Amygdala (tissue), 56 donors: ENCODE results near the gene GSG1L.
A peak's percentile ranks its signal among the peaks of the same experiment; 100 is the strongest.

Experiments used
- DNase-seq, 56 donors: peaks; one replicate each; lab custom pipeline; 2025; lab: John Stamatoyannopoulos, UW

GSG1L gene

DNA sequence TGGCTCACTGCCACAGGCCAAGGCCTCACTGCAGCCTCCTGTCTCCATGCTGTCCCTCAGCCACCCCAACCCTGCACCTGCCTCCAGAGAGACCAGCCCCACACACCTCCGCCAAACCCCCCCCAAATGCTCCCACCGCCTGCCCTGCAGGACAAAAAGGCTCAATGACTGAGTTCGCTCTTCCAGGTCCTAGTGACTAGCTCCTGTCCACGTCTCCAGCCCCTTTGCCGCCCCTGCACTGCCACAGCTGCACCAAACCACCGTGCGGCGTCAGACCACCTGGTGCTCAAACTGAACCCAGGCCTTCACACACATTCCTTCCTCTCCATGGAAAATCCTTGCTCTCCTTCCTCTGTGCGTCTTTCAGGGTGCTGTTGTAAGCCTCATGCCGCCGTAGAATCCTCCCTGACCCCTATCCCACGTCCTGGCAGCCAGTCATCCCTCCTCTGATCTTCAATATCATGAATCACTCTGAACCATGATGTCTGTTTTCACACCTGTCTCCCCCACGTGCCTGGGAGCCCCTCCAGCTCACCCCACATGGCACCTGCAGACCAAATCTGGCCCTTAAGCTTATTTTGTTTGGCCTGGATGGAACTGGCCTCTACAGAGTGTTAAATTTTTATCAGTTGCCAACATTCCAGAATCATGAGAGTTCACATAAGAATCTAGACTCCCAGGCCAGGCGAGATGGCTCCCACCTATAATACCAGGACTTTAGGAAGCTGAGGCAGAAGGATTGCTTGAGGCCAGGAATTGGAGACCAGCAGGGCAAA, 4.3 kb upstream of the GSG1L start:
- DNase-seq = no peak

DNA sequence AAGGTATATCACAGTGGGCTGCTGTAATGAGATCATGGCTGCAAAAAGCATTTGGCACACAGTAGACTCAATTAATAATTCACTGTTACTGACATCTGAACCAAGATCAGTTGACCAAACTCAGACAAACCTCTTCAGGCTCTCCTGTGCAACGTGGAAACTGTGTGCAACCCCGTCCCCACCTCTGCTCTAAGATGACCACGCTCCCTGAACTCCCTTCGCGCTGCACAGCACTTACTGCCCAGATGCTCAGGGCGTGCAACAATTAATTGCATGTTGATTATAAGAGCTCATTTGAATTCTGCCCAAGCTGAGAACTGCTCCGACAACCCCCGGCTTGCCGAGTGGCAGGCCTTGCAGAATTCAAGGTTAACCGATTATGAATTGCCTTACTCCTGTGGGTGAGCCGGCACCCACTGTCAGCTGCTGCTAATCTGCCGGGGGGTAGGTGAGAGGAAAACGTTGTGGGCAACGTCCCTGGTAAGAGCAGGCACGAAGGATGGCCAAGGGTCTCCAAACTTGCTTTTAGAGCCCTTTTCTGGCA, 1.3 kb upstream of the GSG1L start:
- no peak for DNase-seq

DNA sequence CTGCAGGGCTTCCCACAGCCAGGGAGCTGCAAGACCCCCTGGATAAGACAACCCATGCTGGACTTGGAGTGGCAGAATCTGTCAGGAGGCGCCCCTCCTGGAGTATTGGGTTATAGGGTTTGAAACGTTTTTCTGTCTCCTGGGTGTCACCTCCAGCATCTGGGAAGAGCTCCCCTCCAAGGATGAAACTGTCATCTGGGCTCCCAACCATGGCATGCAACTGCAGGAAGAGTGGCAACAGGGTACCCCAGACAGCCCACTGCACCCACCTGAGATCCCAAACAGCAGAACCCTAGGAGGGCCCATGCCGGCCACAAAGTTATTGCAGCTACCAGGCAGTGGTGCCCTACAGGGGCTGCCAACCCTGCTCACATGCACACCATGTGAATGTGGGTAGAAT, 636 bp upstream of the GSG1L start:
- DNase-seq = no peak

DNA sequence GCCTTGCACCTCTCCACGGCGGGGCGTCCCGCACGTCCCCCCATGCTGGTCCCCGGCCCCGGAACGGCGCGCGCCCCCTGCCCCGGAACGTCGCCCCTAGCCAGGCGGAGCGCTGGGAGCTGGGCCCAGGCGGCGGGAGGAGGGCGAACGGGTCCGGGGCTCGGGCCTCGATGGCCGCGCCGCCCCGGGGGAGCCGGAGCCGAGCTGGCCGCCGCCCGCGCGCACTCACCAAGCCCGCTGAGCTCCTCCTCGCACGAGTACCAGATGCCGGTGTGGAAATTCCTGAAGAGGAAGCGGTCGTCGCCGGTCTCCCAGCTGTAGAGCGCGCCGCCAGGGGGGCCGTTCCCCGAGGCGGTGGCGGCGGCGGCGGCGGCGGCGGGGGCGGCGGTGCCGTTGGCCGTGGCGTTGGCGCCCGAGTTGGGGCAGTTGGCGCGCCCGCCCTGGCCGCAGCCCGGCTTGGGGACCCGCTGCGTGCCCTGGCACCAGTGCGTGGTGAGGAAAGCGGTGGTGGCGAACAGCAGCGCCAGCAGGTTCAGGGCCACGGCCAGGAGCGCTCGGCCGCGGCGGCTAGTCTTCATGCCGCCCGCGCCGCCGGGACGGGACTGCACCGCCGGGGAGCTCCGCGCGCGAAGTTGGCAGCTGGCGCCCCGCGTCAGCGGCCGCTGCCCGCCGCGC, 530 bp downstream of the GSG1L start:
- DNase-seq = no peak

DNA sequence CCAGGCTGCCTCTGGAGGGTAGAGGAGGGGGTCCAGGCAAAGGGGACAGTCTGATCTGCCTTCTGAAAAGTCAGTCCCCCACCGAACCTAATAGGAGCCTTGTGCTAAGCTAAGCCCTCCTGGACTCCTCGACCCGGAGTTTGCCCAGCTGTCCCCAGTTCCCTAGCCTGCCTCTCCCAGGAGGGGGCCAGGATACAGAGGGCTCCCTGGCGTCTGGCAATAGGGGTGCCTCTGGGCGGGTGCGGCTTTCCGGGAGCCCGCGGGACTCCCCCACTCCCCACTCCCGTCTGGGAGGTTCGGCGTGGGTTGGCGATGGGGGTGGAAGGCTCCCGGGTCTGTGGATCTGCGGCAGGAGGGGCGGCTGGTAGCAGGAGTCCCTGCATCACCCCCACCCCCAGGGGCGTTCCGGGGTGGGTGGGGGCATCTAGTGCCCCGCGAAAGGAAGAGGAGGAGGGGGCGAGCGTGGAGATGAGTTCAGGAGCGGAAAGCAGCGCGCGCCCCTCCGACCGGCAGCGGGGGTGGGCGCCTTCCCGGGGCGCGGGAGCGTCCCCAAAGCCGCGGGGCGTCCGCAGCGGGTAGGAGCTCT, 1.2 kb downstream of the GSG1L start:
- no peak for DNase-seq

DNA sequence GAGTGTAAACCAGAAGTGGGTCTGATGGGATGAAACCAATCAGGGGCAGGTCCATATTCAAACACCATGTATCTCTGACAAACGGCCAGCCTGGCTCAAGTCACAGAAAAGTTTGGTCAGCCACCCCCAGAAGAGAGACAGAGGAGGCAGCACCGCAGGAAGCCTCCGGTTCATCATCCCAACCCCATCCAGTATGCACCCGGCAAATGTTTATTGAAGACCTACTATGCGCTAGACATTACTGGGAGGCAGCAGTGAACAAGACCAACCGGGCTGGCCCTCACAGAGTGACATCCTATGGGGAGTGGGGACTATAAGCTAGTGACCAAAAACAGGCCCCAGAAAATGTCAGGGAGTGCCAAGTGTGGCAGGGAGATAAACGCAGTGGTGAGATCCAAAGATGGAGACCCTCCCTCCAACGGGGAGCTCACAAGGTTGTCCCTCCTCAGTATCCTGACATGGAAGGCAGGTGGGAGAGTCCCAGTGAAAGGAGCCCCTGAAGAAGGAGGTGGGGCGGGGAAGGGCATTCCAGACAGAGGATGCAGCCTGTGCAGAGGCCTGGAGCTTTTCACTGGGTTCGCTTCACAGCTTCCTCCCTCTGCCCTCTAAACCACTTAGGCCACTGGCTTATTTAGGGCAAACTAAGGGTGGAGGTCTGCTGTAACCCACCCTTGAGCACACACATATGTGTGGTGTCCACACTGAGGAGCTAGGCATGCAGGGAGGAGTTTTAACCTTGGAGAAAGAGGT, 2.0 kb downstream of the GSG1L start:
- DNase-seq = no peak

DNA sequence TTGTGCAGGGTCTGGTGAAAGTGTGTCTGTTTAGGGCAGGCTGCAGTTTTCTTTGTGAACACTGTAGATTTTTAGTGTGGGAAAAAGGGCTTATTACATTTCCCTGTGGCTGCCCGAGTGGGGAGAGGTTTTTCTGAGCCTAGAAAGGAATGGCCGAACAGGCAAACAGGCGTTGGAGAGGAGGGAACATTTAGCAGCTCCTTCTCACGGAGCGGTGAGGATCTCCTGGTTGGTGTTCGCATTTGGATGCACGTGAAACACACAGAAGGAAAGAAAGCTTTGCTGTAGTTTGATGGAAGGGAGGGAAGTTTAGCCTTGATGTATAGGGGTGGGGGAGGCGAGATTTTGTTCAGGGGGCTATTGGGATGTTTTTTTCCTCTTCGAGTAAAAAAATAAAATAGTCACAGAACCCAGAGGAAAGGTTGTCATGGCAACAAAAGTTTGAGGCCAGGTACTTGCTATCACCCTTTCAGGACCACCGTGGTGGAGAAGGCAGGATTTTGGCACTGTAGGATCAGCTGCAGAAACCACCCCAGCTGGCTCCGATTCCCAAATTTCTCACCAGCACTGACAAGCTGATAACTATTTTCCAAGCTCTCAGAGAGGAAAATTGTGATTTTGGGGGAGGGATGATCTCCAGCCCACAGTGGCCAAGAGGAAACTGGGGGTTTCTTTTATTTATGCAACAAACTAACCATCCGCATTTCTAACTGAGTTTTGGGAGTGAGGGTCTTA, 3.5 kb downstream of the GSG1L start:
- DNase-seq = no peak

DNA sequence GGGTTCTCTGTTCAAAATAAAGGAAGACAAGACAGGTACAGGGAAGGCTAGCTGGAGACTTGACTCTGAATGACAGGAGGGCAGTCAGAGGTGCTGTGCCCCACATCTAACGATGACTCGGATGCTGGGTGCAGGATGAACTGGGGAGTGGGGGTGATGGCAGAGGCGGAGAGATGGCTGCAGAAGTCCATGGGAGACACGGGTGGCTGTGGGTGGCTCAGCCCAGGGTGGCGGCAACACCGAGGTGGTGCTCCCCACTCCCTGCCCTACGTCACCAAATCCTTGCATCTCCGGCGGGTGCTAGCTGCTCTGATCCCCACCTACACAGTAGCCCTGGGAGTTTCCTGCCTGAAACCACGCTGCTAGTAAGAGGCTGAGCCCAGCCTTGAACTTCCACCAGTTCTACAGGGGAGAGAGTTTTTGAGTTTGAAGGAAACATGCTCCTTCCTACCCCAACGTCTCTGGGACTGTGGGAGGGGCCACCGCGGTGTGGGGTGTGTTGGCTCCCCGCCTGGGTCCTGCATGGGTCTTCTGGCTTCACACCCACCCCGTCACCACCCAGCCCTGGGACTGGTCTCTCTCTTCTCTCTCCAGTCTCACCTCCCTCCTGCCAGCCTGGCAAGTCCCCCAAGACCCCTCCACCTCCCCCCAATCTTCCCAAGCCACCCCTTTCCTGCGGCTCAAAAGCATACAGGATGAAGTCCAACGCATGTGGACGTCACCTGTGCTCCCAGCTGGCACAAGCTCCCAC, 4.5 kb downstream of the GSG1L start:
- no peak for DNase-seq

DNA sequence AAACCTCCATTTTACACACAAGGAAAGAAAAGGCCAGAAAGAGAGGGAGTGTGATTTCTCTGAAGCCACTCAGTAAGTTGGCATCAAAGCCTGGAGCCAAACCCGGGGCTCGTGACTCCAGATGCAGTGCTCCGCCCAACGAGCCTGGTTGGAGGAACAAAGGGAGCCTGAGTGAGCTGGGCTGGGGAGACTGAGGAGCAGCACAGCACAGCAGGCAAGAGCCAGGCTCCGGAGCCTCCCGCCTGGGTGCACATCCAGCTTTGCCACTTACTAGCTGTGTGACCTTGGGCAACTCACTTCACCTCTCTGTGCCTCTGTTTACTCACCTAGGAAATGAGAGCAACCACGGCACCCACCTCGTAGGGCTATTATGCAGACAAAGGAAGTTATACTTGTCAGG, 5.6 kb downstream of the GSG1L start:
- no peak for DNase-seq

DNA sequence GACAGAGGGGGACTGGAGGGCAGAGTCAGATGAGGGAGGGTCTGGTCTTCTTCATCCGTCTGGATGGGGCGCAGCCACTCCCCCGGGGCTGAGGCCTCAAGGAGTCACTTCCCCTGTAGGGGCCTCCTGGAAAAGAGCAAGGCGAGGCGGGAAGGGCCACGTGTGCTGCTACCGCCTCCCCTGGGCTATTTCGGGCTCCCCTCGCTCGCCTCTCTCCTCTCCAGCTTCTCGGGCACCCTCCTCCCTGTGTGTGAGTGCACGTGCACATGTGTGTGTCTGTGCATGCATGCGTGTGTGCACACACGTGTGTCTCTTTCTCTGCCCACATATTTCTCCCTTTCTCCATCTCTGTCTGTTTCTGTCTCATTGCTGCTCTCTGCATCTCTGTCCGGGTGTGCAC, 10.1 kb downstream of the GSG1L start:
- DNase-seq = no peak

DNA sequence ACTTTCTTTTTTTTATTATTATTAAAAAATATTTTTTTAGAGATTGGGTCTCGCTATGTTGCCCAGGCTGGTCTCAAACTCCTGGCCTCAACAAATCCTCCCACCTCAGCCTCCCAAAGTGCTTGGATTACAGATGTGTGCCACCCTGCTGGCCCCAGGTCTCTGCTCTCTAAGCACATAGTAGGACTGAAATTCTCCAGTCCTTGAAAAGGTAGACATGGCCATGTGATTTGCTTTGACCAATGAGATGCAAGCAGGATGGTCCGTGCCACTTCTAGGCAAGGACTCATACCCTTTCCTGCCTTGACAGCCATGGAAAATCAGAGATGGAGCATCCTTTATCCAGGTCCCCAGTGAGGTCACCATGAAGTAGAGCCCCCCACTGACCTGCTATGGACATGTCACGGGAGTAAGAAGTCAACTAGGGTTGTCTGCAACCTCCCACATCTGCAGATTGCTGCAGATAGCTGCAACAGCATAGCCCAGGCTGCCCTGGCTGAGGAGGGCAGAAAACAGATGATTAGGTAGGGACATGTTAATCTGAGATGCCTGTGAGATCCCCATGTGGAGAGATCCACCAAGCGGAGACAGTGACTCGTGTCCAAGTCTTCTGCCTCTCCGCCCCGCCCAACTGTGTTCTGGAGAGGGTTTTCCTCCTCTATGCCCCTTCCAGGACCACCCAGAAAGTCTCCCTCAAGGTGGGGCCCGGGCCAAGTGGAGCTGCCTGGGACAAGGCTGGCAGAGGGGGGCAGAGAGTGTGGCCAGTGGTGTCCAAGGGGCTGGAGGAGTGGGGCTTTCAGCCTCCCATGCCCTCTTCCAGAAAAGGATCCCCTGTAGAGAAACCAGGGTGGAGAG, 11.0 kb downstream of the GSG1L start:
- no peak for DNase-seq

DNA sequence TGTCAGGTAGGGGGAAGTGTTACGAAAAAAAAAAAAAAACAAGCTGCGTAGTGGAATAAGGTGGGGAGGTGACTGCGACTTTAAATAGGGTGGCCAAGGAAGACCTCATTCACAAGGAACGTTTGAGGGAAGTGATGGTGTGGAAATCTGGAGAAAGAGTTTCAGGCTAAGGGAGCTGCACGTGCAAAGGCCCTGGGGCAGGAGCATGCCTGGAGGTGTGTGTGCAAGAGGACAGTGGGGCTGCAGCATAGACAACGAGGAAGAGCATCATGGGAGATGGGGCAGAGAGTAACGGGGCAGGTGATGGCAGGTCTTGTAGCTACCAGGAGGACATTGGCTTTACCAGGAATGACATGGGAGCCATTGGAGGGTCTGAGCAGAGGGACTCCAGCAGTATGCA, 12.0 kb downstream of the GSG1L start:
- no peak for DNase-seq

DNA sequence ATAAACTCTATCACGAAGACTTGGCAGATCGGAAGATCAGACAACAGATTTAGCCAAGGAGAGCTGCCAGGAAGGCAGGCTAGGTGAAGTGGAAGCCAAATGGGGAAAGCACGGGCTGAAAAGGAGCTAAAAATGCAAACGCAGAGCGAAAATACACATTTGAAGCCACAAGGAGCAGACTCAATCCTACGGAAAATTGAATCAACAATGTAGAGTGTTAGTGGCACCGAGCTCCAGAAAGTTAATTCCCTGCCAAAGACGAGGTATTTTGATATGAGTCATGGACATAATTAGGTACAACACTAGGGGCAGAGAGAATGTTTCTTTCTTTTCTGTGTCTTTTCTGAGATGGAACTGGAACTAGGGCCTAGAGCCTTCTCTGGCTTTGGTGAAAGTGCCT, 20.7 kb downstream of the GSG1L start:
- DNase-seq = peak in 1 of 56 donors; percentile 15

DNA sequence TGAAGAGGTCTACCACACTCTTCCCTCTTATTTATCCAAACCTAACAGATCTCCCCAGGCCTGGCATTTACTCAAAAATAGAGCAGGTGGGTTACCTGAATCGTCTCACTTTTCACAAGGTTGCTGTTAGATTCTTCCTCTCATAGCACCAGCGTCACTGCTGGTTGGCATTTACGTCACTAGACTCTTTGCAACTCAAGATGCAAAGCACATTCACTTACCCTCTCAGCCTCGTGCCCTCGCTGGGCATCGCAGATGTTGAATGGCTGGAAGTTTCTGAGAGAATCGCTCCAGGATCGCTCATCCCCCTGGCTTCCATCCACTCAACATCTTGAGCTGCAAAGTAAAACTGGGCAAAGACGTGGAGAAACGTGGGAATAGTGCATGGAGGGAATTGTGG, 21.9 kb downstream of the GSG1L start:
- no peak for DNase-seq

DNA sequence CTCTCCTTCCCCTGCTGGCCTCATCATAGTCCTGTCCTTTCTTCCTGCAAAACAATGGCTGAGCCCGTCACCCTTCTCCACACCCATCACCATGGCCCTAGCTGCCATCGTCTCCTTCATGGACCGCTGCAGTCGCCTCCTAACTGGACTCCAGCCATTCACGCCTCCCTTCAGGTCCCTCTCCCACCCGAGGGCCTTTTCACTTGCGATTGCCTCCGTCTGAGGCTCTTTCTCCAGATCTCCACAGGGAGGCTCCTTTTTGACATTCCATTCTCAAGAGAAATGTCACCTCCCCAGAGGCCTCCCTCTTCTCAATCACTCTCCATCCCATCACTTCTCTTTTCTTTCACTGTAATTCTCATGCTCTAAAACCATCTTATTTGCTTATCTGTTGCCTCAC, 23.5 kb downstream of the GSG1L start:
- no peak for DNase-seq

DNA sequence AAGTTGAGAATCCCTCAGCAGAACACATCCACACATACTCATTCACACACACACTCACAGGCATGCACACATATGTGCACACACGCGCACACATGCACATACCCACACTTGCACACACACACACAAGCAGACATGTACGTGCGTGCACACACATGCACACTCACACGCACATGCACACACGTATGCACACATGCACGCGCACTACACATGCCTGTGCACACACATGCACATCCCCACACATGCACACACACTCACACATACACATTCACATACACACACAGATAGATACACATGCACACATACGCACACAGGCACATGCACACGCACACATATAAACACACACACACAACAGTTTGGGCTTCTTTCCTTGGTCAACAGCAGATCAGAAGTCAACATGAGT, 24.0 kb downstream of the GSG1L start:
- no peak for DNase-seq

DNA sequence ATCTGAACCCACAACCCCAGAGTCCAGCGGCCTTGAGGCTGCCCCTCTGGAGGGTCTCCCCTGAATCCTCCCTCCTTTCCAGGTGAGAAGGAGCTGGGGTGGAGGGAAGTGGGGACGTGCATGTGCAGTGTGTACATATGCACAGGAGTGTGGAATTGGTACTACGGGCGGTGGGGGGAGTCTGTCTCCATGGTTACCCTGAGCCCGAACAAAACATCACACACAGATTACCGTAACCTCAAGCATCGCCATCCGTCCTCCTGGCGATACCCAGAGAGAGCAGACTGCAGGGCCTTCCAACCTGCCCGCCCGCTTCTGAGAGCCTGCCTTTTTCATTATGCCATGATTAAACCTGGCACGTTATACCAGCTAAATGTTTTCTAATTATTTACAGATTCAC, 25.1 kb downstream of the GSG1L start:
- no peak for DNase-seq

DNA sequence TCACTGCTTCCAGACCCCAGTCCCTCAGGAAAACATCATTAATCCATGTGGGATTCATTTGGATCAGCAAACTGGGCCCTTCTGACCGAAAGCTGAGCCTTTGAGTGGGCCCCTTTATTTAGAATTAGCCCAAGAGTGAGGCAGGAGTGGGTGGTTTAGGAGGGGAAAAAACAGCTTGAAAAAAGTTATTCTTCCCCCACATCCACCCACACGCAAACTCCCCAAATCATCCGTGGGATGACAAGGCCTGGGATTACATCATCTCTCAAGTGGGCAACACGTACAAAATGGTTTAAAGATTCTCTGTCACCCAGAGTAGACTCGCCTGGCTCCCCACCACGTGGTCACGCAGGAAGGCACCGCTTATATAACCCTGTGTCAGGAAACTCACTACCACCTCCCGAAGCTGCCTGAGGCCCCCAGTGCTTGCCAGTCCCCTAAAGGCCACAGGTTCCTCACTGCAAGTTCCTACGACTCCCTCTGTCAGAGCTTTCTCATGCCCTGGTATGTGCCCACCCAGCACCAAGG, 27.6 kb downstream of the GSG1L start:
- DNase-seq = peak in 1 of 56 donors; percentile 4
